HepG2 (cell line): Measurements from ENCODE around the gene BBLN. TPM values are rescaled to one million over a fixed set of nuclear protein-coding genes. Genes with fewer than 3 reads are reported as not detected.

Source experiments
- ARID2 ChIP-seq: sonication (generic); formaldehyde crosslinking; IDR thresholded peaks from 2 replicates; pipeline ENCODE4 v1.8.1; 2022; ENCODE audit warnings: mild to moderate bottlenecking, missing genetic modification reagents, borderline replicate concordance
- CBX5 ChIP-seq: sonication (generic); formaldehyde crosslinking; IDR thresholded peaks from 2 replicates; pipeline ENCODE4 v1.4.0; 2020; ENCODE audit warnings: missing genetic modification reagents, borderline replicate concordance
- CC2D1A ChIP-seq: sonication (generic); formaldehyde crosslinking; IDR thresholded peaks from 2 replicates; pipeline ENCODE4 v1.8.1; 2023; ENCODE audit warnings: mild to moderate bottlenecking, missing genetic modification reagents
- EP300 ChIP-seq, 3 experiments: sonication (generic) in 1 of 3; formaldehyde crosslinking in 1 of 3; IDR thresholded peaks; 2 replicates each; pipeline versions ENCODE4 v1.5.1 to v1.6.1; 2011 to 2020; ENCODE audit warnings: low read depth in 2 of 3, low read length in 2 of 3, borderline replicate concordance in 1 of 3, improper control_type of control experiment in 1 of 3, mild to moderate bottlenecking in 1 of 3, missing genetic modification reagents in 1 of 3, moderate library complexity in 1 of 3
- ERF ChIP-seq: IDR thresholded peaks from 2 replicates; pipeline ENCODE4 v1.6.1; 2018; ENCODE audit warnings: missing biosample characterization, missing genetic modification reagents
- HCFC1 ChIP-seq: fragments of 150-350 bp; IDR thresholded peaks from 2 replicates; pipeline ENCODE4 v1.6.1; 2014; ENCODE audit warnings: low read depth, low read length
- HNRNPL ChIP-seq: fragments of 200-400 bp; formaldehyde crosslinking; IDR thresholded peaks from 2 replicates; pipeline ENCODE4 v1.6.1; 2017; ENCODE audit warnings: mild to moderate bottlenecking, low read depth, low read length
- JUND ChIP-seq: sonication (generic); formaldehyde crosslinking; IDR thresholded peaks from 2 replicates; pipeline ENCODE4 v1.8.0; 2022; ENCODE audit warnings: mild to moderate bottlenecking, missing genetic modification reagents
- NR1H2 ChIP-seq: sonication (generic); formaldehyde crosslinking; IDR thresholded peaks from 2 replicates; pipeline ENCODE4 v1.8.1; 2022; ENCODE audit warnings: low read depth, missing genetic modification reagents, borderline replicate concordance
- NR2F6 ChIP-seq, 2 experiments: IDR thresholded peaks; 2 replicates each; pipeline ENCODE4 v1.6.1; 2016; ENCODE audit warnings: antibody characterized with exemption in 1 of 2, mild to moderate bottlenecking in 1 of 2
- RAD21 ChIP-seq: fragments of 450-650 bp; formaldehyde crosslinking; IDR thresholded peaks from 2 replicates; pipeline ENCODE4 v1.5.0; 2020; ENCODE audit warnings: mild to moderate bottlenecking
- RFX3 ChIP-seq: IDR thresholded peaks from 2 replicates; pipeline ENCODE4 v1.6.1; 2016; ENCODE audit warnings: missing biosample characterization, missing genetic modification reagents
- RFX5 ChIP-seq: IDR thresholded peaks from 2 replicates; pipeline ENCODE4 v1.6.1; 2011; ENCODE audit warnings: low read depth, low read length, improper control_type of control experiment
- RFXAP ChIP-seq: sonication (generic); formaldehyde crosslinking; IDR thresholded peaks from 2 replicates; pipeline ENCODE4 v1.4.0; 2020; ENCODE audit warnings: missing genetic modification reagents, borderline replicate concordance
- SIN3A ChIP-seq: IDR thresholded peaks from 2 replicates; pipeline ENCODE4 v1.6.1; 2011; ENCODE audit warnings: low read depth, mild to moderate bottlenecking, control low read depth, low read length, borderline replicate concordance
- TSC22D2 ChIP-seq: sonication (generic); formaldehyde crosslinking; IDR thresholded peaks from 2 replicates; pipeline ENCODE4 v1.5.1; 2020; ENCODE audit warnings: missing genetic modification reagents, mild to moderate bottlenecking, borderline replicate concordance
- YEATS2 ChIP-seq: sonication (generic); formaldehyde crosslinking; IDR thresholded peaks from 2 replicates; pipeline ENCODE4 v1.4.0; 2020; ENCODE audit warnings: missing genetic modification reagents, borderline replicate concordance
- ZBTB37 ChIP-seq: sonication (generic); formaldehyde crosslinking; IDR thresholded peaks from 2 replicates; pipeline ENCODE4 v1.4.0; 2020; ENCODE audit warnings: mild to moderate bottlenecking, missing genetic modification reagents
- ZBTB49 ChIP-seq: sonication (generic); formaldehyde crosslinking; IDR thresholded peaks from 2 replicates; pipeline ENCODE4 v1.4.0; 2020; ENCODE audit warnings: missing genetic modification reagents, borderline replicate concordance
- ZEB1 ChIP-seq: IDR thresholded peaks from 2 replicates; pipeline ENCODE4 v1.6.1; 2012; ENCODE audit warnings: mild to moderate bottlenecking, low read depth, inconsistent platforms; ENCODE audit not compliant: insufficient replicate concordance
- ZNF10 ChIP-seq: sonication (generic); formaldehyde crosslinking; IDR thresholded peaks from 2 replicates; pipeline ENCODE4 v1.4.0; 2020; ENCODE audit warnings: mild to moderate bottlenecking, low read depth, missing genetic modification reagents, borderline replicate concordance
- ZNF124 ChIP-seq: sonication (generic); formaldehyde crosslinking; IDR thresholded peaks from 2 replicates; pipeline ENCODE4 v1.4.0; 2020; ENCODE audit warnings: missing genetic modification reagents
- ZNF543 ChIP-seq: sonication (generic); formaldehyde crosslinking; IDR thresholded peaks from 2 replicates; pipeline ENCODE4 v1.4.0; 2020; ENCODE audit warnings: mild to moderate bottlenecking, missing genetic modification reagents
- ZNF672 ChIP-seq: sonication (generic); formaldehyde crosslinking; IDR thresholded peaks from 2 replicates; pipeline ENCODE4 v1.8.1; 2022; ENCODE audit warnings: missing genetic modification reagents
- ZNF75D ChIP-seq: sonication (generic); formaldehyde crosslinking; IDR thresholded peaks from 2 replicates; pipeline ENCODE4 v1.8.1; 2023; ENCODE audit warnings: missing genetic modification reagents, mild to moderate bottlenecking, borderline replicate concordance
- polyA plus RNA-seq, 8 experiments: library from polyadenylated mRNA; depleted of rRNA in 3 of 8; stranded (reverse) in 7 of 8; unstranded in 1 of 8; fragments of >200 nt; fragmentation: Illumina TruSeq in 4 of 8; extraction: Trizol in 4 of 8; gene quantifications; 2 replicates each; pipeline versions ENCODE4 v1.2.1 to v1.2.3, GENCODE V29; 2011 to 2016; ENCODE audit warnings: low read depth in 4 of 8, missing spikeins in 1 of 8, mixed read lengths in 1 of 8; ENCODE audit not compliant: insufficient read depth in 1 of 8
- total RNA-seq, 5 experiments: library from RNA; depleted of rRNA; stranded (reverse); fragments of >200 nt; fragmentation: Illumina TruSeq; extraction: Trizol; gene quantifications; 2 replicates each; pipeline ENCODE4 v1.2.3, GENCODE V29; 2016; ENCODE audit warnings: low read depth in 1 of 5
- TF ChIP-seq, protein P1 (sequence below): sonication (generic); formaldehyde crosslinking; IDR thresholded peaks from 2 replicates; pipeline ENCODE4 v1.5.1; 2020; ENCODE audit warnings: mild to moderate bottlenecking, missing genetic modification reagents, moderate library complexity

Gene BBLN
- total and polyA plus RNA-seq, 2 of the 13 experiments (the other 11 are each of a cell fraction or from before 2014, with no cell fraction given), result 27.6 to 33.1 TPM

GRCh38 chr9:128190516-128191405 is 30.7 kb downstream of the BBLN start (continued):
- TF ChIP-seq ZNF75D (CRISPR knock-in tag) (no peak), EP300 (IDR thresholded peaks at IDR 0.05; ENCODE audit: low read depth in 2 of 2, low read length in 2 of 2) (no peak), EP300 (CRISPR knock-in tag; IDR thresholded peaks at IDR 0.05; ENCODE audit: borderline replicate concordance) (no peak), CBX5 (CRISPR knock-in tag) (no peak), NR2F6 (IDR thresholded peaks at IDR 0.05) (no peak), NR2F6 (CRISPR knock-in tag; IDR thresholded peaks at IDR 0.05) (no peak), ZNF124 (CRISPR knock-in tag) (no peak), JUND (CRISPR knock-in tag) (no peak), TSC22D2 (CRISPR knock-in tag) (0 out of 2 replicates have a peak, but pooled peaks have one; percentile 5), HNRNPL (no peak), ZBTB37 (CRISPR knock-in tag) (no peak), RFX5 (no peak), YEATS2 (no peak), HCFC1 (no peak), ARID2 (CRISPR knock-in tag) (no peak; the same call in 1 of the 2 replicates), NR1H2 (CRISPR knock-in tag) (no peak), ZEB1 (no peak), RFX3 (CRISPR knock-in tag) (no peak), ZNF543 (CRISPR knock-in tag) (no peak), ZBTB49 (CRISPR knock-in tag) (no peak), ERF (no peak), SIN3A (no peak), RFXAP (no peak), ZNF10 (CRISPR knock-in tag) (no peak), RAD21 (CRISPR knock-in tag) (no peak), CC2D1A (CRISPR knock-in tag) (no peak), ZNF672 (CRISPR knock-in tag) (peak; percentile 66; the same call in 1 of the 2 replicates)
- TF ChIP-seq, protein P1, sequence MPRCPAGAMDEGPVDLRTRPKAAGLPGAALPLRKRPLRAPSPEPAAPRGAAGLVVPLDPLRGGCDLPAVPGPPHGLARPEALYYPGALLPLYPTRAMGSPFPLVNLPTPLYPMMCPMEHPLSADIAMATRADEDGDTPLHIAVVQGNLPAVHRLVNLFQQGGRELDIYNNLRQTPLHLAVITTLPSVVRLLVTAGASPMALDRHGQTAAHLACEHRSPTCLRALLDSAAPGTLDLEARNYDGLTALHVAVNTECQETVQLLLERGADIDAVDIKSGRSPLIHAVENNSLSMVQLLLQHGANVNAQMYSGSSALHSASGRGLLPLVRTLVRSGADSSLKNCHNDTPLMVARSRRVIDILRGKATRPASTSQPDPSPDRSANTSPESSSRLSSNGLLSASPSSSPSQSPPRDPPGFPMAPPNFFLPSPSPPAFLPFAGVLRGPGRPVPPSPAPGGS, result no peak
